ENCODE measurements around the gene WNK3. TPM values are rescaled to one million over a fixed set of nuclear protein-coding genes. Genes with fewer than 3 reads are reported as not detected.
A peak's percentile ranks its signal among the peaks of the same experiment; 100 is the strongest.

WNK3 gene
- total and polyA plus RNA-seq, 2 experiments from 2014 or later, result 9.8 to 12.5 TPM

GRCh38 chrX:54178100-54178940 lies 179.5 kb downstream of the WNK3 start:
- Histone ChIP-seq H3K4me2 (peak overlapping the region; percentile 86), H3K27me3 (no peaks in the 10 kb centered on the region), H3K79me2 (peaks cover 79% of the 10 kb centered on the region), H4K20me1 (ENCODE audit: insufficient read depth, poor library complexity, severe bottlenecking) (no peaks in the 10 kb centered on the region), H3K36me3 (replicated peaks; ENCODE audit: insufficient read depth, low read depth) (no peaks in the 10 kb centered on the region), H3K4me3 (no peak overlapping the region), H3K27ac (peak overlapping the region; percentile 59), H3K9me2 (replicated peaks; ENCODE audit: insufficient read depth) (no peaks in the 10 kb centered on the region), H3K9me3 (ENCODE audit: low read depth) (no peaks in the 10 kb centered on the region), H2AFZ (no peak overlapping the region), H3K4me1 (ENCODE audit: insufficient read depth) (peaks cover 20% of the 10 kb centered on the region)
- no peak for DNase-seq (ENCODE audit: low spot score)
- WGBS (ENCODE audit: low lambda C conversion rate, missing lambda C conversion rate), result 50% methylated on average over 5 of the region's 5 CpGs
- TF ChIP-seq EZH2 (IDR thresholded peaks at IDR 0.05; ENCODE audit: borderline replicate concordance) (no peak), EZH2phosphoT487 (IDR thresholded peaks at IDR 0.05; ENCODE audit: low read depth, severe bottlenecking, unreplicated experiment) (no peak)
- TF ChIP-seq, protein P1, sequence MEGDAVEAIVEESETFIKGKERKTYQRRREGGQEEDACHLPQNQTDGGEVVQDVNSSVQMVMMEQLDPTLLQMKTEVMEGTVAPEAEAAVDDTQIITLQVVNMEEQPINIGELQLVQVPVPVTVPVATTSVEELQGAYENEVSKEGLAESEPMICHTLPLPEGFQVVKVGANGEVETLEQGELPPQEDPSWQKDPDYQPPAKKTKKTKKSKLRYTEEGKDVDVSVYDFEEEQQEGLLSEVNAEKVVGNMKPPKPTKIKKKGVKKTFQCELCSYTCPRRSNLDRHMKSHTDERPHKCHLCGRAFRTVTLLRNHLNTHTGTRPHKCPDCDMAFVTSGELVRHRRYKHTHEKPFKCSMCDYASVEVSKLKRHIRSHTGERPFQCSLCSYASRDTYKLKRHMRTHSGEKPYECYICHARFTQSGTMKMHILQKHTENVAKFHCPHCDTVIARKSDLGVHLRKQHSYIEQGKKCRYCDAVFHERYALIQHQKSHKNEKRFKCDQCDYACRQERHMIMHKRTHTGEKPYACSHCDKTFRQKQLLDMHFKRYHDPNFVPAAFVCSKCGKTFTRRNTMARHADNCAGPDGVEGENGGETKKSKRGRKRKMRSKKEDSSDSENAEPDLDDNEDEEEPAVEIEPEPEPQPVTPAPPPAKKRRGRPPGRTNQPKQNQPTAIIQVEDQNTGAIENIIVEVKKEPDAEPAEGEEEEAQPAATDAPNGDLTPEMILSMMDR (IDR thresholded peaks at IDR 0.05; ENCODE audit: poor library complexity), result no peak

- 74% methylated on average over 3 of the region's 3 CpGs for WGBS (ENCODE audit: low lambda C conversion rate, missing lambda C conversion rate)
- no peaks in the 10 kb centered on the region for H3K27me3 ChIP-seq
- H3K4me1 ChIP-seq (ENCODE audit: insufficient read depth), result peaks cover 20% of the 10 kb centered on the region
- peak overlapping the region; percentile 86 for H3K4me2 ChIP-seq
- TF ChIP-seq EZH2 (IDR thresholded peaks at IDR 0.05; ENCODE audit: borderline replicate concordance) (no peak), EZH2phosphoT487 (IDR thresholded peaks at IDR 0.05; ENCODE audit: low read depth, severe bottlenecking, unreplicated experiment) (no peak)
- TF ChIP-seq, protein P1 (IDR thresholded peaks at IDR 0.05; ENCODE audit: poor library complexity), result no peak
- H4K20me1 ChIP-seq (ENCODE audit: insufficient read depth, poor library complexity, severe bottlenecking), result no peaks in the 10 kb centered on the region
- H2AFZ ChIP-seq, result no peak overlapping the region
- no peaks in the 10 kb centered on the region for H3K9me3 ChIP-seq (ENCODE audit: low read depth)
- no peak for DNase-seq (ENCODE audit: low spot score)
- no peaks in the 10 kb centered on the region for H3K36me3 ChIP-seq (replicated peaks; ENCODE audit: insufficient read depth, low read depth)
- no peaks in the 10 kb centered on the region for H3K9me2 ChIP-seq (replicated peaks; ENCODE audit: insufficient read depth)
- H3K27ac ChIP-seq, result peak overlapping the region; percentile 59
- H3K79me2 ChIP-seq, result peaks cover 76% of the 10 kb centered on the region
- no peak overlapping the region for H3K4me3 ChIP-seq
These were observed 180.5 kb downstream of the WNK3 start for GRCh38 chrX:54177306-54177705.

DNA sequence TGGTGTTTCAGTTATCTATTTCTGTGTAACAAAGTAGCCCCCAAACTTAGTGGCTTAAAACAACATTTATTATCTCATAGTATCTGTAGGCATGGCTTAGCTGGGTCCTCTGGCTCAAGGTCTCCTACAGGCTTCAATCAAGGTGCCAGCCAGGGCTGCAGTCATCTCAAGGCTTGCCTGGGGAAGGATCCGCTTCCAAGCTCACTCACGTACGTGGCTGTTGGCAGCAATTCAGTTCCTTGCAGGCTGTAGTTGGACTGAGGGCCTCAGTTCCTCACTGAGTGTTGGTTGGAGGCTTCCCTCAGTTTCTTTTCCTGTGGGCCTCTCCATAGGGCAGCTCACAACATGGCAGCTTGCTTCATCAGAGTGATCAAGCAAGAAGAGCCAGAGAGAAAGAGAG lies 184.1 kb downstream of the WNK3 start:
- H3K79me2 ChIP-seq, result peaks cover 41% of the 10 kb centered on the region
- H3K4me1 ChIP-seq (ENCODE audit: insufficient read depth), result no peaks in the 10 kb centered on the region
- no peaks in the 10 kb centered on the region for H3K9me2 ChIP-seq (replicated peaks; ENCODE audit: insufficient read depth)
- no peak overlapping the region for H3K4me3 ChIP-seq
- no peaks in the 10 kb centered on the region for H3K9me3 ChIP-seq (ENCODE audit: low read depth)
- no peaks in the 10 kb centered on the region for H4K20me1 ChIP-seq (ENCODE audit: insufficient read depth, poor library complexity, severe bottlenecking)
- H3K27ac ChIP-seq, result no peak overlapping the region
- no peaks in the 10 kb centered on the region for H3K27me3 ChIP-seq
- 94% methylated on average over 3 of the region's 3 CpGs for WGBS (ENCODE audit: low lambda C conversion rate, missing lambda C conversion rate)
- H3K36me3 ChIP-seq (replicated peaks; ENCODE audit: insufficient read depth, low read depth), result no peaks in the 10 kb centered on the region
- H3K4me2 ChIP-seq, result no peak overlapping the region
- no peak for DNase-seq (ENCODE audit: low spot score)
- TF ChIP-seq EZH2phosphoT487 (IDR thresholded peaks at IDR 0.05; ENCODE audit: low read depth, severe bottlenecking, unreplicated experiment), result no peak
- TF ChIP-seq, protein P1 (IDR thresholded peaks at IDR 0.05; ENCODE audit: poor library complexity), result no peak
- TF ChIP-seq EZH2 (IDR thresholded peaks at IDR 0.05; ENCODE audit: borderline replicate concordance), result no peak
- no peak overlapping the region for H2AFZ ChIP-seq

All from hepatocyte (in vitro differentiated cells).